NCI-H524 (cell line): ENCODE results near the gene MOGAT3.

Experiments
- DNase-seq, 2 experiments: peaks; one replicate each; lab custom pipeline; 2025; lab: John Stamatoyannopoulos, UW

Gene MOGAT3

GRCh38 chr7:101172005-101172853, 28.6 kb downstream of the MOGAT3 start:
- DNase-seq: no peak

- DNase-seq: peak in 1 of 2 experiments; percentile 12
These were observed 29.4 kb downstream of the MOGAT3 start for GRCh38 chr7:101171442-101171837.

GRCh38 chr7:101170617-101171441, 30.0 kb downstream of the MOGAT3 start:
- DNase-seq: no peak

- peak in 1 of 2 experiments; percentile 59 for DNase-seq
These were observed 30.8 kb downstream of the MOGAT3 start for GRCh38 chr7:101169838-101170551.

GRCh38 chr7:101169110-101169837, 31.6 kb downstream of the MOGAT3 start:
- no peak for DNase-seq

- no peak for DNase-seq
These were observed 32.3 kb downstream of the MOGAT3 start for GRCh38 chr7:101168412-101169049.

- DNase-seq: no peak
These were observed 33.0 kb downstream of the MOGAT3 start for GRCh38 chr7:101167645-101168411.

- peak; percentile 88 to 93 for DNase-seq
These were observed 33.8 kb downstream of the MOGAT3 start for GRCh38 chr7:101166909-101167644.

- no peak for DNase-seq
These were observed 34.3 kb downstream of the MOGAT3 start for GRCh38 chr7:101166648-101166908.

- DNase-seq: peak in 1 of 2 experiments; percentile 50
These were observed 34.7 kb downstream of the MOGAT3 start for GRCh38 chr7:101165958-101166647.

GRCh38 chr7:101165075-101165957, 35.5 kb downstream of the MOGAT3 start, which contains the start of gene VGF:
Gene VGF, minus strand, starts transcription at chr7:101165569. Its CDS starts 726 bp downstream, at chr7:101164843.
- peak; percentile 80 to 94 for DNase-seq

GRCh38 chr7:101164071-101164840, 36.6 kb downstream of the MOGAT3 start:
- peak in 1 of 2 experiments; percentile 29 for DNase-seq

GRCh38 chr7:101163279-101164070, 37.4 kb downstream of the MOGAT3 start:
- peak; percentile 39 to 53 for DNase-seq

- DNase-seq: peak; percentile 16 to 54
These were observed 38.1 kb downstream of the MOGAT3 start for GRCh38 chr7:101162551-101163278.

GRCh38 chr7:101161692-101162471, 39.0 kb downstream of the MOGAT3 start:
- no peak for DNase-seq
